Endothelial cell (in vitro differentiated cells): ENCODE data around the gene MAP3K6. TPM values are rescaled to one million over a fixed set of nuclear protein-coding genes. Genes with fewer than 3 reads are reported as not detected.

Experiments
- DNase-seq: peaks from one replicate; pipeline ENCODE4 v3.0.0; 2021; ENCODE audit warnings: low spot score
- H3K27ac Mint-ChIP-seq: one replicate; pipeline ENCODE4 v1.8.0; 2021; ENCODE audit warnings: mixed read lengths, inconsistent platforms; ENCODE audit not compliant: unreplicated experiment
- H3K27me3 Mint-ChIP-seq: one replicate; pipeline ENCODE4 v1.8.0; 2021; ENCODE audit warnings: mild to moderate bottlenecking, moderate library complexity, mixed read lengths, inconsistent platforms; ENCODE audit not compliant: unreplicated experiment
- H3K36me3 Mint-ChIP-seq: one replicate; pipeline ENCODE4 v1.8.0; 2021; ENCODE audit warnings: mild to moderate bottlenecking, low read depth, mixed read lengths, inconsistent platforms; ENCODE audit not compliant: unreplicated experiment
- H3K4me1 Mint-ChIP-seq: one replicate; pipeline ENCODE4 v1.8.0; 2021; ENCODE audit warnings: mild to moderate bottlenecking, mixed read lengths, inconsistent platforms; ENCODE audit not compliant: unreplicated experiment
- H3K4me3 Mint-ChIP-seq: one replicate; pipeline ENCODE4 v1.8.0; 2021; ENCODE audit warnings: mild to moderate bottlenecking, mixed read lengths, inconsistent platforms; ENCODE audit not compliant: unreplicated experiment
- H3K9me3 Mint-ChIP-seq: one replicate; pipeline ENCODE4 v1.8.0; 2021; ENCODE audit warnings: mixed read lengths, inconsistent platforms; ENCODE audit not compliant: unreplicated experiment
- total RNA-seq: library from RNA; stranded (reverse); fragmentation: NEBNext Ultra II Directional; extraction: Animal tissue kit (Norgen Biotek cat#: 25700); gene quantifications from one replicate; pipeline ENCODE4 v1.2.1, GENCODE V29; 2021; ENCODE audit not compliant: unreplicated experiment
- TF ChIP-seq, protein P1 (sequence below): fragments of 200-600 bp; sonication (generic); IDR thresholded peaks from one replicate; pipeline ENCODE4 v1.5.0; 2021; ENCODE audit warnings: antibody characterized with exemption; ENCODE audit not compliant: unreplicated experiment

The MAP3K6 gene
- total RNA-seq, 1 donor from 2014 or later, result 35.7 TPM

GRCh38 chr1:27380766-27381733 is 14.3 kb upstream of the MAP3K6 start:
- peaks cover 4% of the 10 kb centered on the region for H3K36me3 Mint-ChIP-seq
- H3K27me3 Mint-ChIP-seq, result peaks cover 3% of the 10 kb centered on the region

GRCh38 chr1:27380224-27380623 is 13.5 kb upstream of the MAP3K6 start:
- Mint-ChIP-seq H3K27me3 (peaks cover 3% of the 10 kb centered on the region), H3K4me3 (no peak overlapping the region), H3K36me3 (peaks cover 4% of the 10 kb centered on the region), H3K27ac (no peak overlapping the region), H3K9me3 (no peaks in the 10 kb centered on the region), H3K4me1 (peaks cover 19% of the 10 kb centered on the region)
- TF ChIP-seq, protein P1, sequence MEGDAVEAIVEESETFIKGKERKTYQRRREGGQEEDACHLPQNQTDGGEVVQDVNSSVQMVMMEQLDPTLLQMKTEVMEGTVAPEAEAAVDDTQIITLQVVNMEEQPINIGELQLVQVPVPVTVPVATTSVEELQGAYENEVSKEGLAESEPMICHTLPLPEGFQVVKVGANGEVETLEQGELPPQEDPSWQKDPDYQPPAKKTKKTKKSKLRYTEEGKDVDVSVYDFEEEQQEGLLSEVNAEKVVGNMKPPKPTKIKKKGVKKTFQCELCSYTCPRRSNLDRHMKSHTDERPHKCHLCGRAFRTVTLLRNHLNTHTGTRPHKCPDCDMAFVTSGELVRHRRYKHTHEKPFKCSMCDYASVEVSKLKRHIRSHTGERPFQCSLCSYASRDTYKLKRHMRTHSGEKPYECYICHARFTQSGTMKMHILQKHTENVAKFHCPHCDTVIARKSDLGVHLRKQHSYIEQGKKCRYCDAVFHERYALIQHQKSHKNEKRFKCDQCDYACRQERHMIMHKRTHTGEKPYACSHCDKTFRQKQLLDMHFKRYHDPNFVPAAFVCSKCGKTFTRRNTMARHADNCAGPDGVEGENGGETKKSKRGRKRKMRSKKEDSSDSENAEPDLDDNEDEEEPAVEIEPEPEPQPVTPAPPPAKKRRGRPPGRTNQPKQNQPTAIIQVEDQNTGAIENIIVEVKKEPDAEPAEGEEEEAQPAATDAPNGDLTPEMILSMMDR, result no peak
- DNase-seq, result no peak

More at GRCh38 chr1:27380766-27381733, 14.3 kb upstream of the MAP3K6 start:
- Mint-ChIP-seq H3K4me3 (no peak overlapping the region), H3K9me3 (no peaks in the 10 kb centered on the region), H3K4me1 (peaks cover 11% of the 10 kb centered on the region), H3K27ac (no peak overlapping the region)
- no peak for DNase-seq
- TF ChIP-seq, protein P1, result no peak

GRCh38 chr1:27379564-27380122 is 12.9 kb upstream of the MAP3K6 start:
- Mint-ChIP-seq H3K9me3 (no peaks in the 10 kb centered on the region), H3K4me1 (peaks cover 22% of the 10 kb centered on the region), H3K4me3 (no peak overlapping the region), H3K27me3 (peaks cover 3% of the 10 kb centered on the region), H3K36me3 (peaks cover 4% of the 10 kb centered on the region), H3K27ac (no peak overlapping the region)
- DNase-seq, result no peak
- TF ChIP-seq, protein P1, result no peak

- peaks cover 33% of the 10 kb centered on the region for H3K4me1 Mint-ChIP-seq
- TF ChIP-seq, protein P1, result no peak
- no peak for DNase-seq
- no peak overlapping the region for H3K27ac Mint-ChIP-seq
- no peak overlapping the region for H3K4me3 Mint-ChIP-seq
- peaks cover 5% of the 10 kb centered on the region for H3K27me3 Mint-ChIP-seq
- peaks cover 4% of the 10 kb centered on the region for H3K36me3 Mint-ChIP-seq
- H3K9me3 Mint-ChIP-seq, result no peaks in the 10 kb centered on the region
These were observed 11.2 kb upstream of the MAP3K6 start for GRCh38 chr1:27377760-27378495.
